DMS53 treated with DMSO at 0.1 percent for 48 hours (cell line): ENCODE measurements around the gene VAMP5.
"Not testable (repeated sequence)": the region's sequence is repeated elsewhere in the genome, so short reads cannot be mapped to it uniquely, and the experiment has no call there.

ENCODE experiments used
- DNase-seq: peaks from one replicate; lab custom pipeline; 2025; ENCODE audit not compliant: unreplicated experiment; lab: John Stamatoyannopoulos, UW

VAMP5 gene, protein sequence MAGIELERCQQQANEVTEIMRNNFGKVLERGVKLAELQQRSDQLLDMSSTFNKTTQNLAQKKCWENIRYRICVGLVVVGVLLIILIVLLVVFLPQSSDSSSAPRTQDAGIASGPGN

DNA sequence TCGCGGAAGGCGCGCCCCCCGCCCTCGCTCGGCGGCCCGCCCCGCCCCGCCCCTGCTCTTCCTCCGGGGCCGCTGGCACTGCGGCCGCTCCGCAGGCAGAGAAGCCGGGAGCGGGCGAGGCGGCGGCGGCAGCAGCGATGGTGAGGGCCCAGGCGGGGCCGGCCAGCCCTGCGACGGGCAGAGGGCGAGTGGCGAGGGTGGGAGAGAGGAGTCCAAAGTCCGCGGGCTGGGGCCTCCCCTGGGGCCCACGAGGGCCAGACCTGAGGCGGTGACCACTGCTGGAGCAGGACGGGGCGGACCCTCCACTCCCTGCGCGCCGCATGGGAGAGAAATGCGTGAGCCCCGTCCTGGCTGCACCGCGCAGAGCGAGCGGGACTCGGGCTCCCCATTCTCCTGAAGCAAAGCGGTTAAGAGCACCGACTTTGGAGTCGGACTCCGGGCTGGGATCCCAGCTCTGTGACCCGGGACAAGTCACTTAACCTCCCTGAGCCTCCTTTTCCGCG, at the start of gene VAMP5:
Gene VAMP5, plus strand, starts transcription at position 78 of the 503 bp plus-strand sequence. Its CDS starts 60 bp downstream, at position 138.
- no peak for DNase-seq

DNA sequence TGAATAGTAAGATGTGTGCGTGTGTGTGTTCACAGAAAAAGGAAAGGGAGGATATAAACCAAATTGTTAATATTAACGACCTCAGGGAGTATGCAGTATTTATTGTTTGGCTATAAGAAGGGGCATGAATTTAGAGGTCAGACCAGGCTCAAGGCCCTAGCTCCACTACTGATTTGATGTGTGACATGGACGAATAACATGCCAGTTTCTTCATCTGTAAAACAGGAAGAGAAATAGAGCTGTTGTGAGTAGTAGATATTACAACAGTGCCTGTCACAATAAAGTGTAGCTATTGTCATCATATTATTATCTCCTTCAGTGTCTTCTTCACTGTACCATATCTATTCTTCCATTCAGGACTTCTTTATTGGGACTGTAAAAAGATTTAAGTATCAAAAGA, 49.4 kb upstream of the VAMP5 start:
- no peak for DNase-seq

DNA sequence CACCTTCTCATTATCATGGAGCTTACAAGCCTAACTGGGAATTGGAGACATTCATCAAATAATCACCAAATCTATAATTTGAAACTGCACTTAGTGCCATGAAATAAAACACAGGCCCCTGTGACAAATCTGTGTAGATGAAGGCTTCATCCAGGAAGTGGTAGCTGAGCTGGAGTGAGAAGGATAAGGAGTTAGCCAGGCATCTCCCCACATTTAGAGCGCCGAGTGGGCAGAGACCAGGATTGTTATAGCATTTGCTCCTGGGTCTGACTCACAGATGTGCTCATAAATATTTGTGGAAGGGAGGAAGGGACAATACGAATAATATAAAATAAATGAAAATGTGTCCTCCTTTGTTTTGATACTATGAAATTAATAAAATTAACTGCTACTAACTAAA, 47.8 kb upstream of the VAMP5 start:
- no peak for DNase-seq

DNA sequence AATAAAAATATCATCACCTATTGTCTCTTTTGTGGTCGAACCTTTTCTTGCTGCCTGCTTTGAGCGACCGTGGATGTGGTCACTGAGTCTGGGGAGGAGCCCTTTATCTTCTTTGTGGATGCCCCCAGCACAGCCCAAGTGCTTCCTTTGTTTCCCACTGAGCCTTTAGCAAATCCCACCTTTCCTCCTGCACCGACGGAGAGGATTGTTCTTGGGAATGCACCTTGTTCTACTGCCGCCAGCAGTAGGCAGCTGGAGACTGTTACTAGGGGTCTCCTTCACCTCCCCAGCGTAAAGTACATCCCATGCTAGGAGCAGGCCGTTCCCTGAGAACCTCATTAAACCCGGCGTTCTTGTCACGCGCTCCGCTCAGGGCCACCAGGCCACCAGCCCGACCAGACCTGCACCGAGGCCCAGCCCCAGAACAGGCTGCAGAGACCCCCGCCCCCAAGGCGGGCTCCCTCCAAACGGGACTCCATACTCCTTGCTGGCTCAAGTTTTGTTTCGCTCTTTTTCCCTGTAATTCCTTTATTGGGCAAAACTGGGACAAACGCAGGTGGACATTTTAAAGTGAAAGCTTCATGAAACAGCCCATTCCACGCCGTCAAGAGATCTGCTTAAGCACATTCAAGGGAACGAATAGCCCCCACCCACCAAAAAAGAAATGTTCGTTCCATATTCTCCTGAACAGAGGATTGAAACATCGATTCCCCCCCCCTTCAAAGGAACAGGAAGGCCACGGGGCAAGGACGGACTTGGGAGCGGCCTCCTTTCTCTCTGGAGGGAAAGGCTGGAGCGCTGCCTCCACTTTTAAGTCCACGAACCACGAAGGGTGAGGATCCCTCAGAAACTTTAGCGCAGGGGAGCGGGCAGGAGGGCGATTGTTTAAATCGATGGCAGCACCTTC, 46.4 kb upstream of the VAMP5 start:
- DNase-seq = peak; percentile 71

DNA sequence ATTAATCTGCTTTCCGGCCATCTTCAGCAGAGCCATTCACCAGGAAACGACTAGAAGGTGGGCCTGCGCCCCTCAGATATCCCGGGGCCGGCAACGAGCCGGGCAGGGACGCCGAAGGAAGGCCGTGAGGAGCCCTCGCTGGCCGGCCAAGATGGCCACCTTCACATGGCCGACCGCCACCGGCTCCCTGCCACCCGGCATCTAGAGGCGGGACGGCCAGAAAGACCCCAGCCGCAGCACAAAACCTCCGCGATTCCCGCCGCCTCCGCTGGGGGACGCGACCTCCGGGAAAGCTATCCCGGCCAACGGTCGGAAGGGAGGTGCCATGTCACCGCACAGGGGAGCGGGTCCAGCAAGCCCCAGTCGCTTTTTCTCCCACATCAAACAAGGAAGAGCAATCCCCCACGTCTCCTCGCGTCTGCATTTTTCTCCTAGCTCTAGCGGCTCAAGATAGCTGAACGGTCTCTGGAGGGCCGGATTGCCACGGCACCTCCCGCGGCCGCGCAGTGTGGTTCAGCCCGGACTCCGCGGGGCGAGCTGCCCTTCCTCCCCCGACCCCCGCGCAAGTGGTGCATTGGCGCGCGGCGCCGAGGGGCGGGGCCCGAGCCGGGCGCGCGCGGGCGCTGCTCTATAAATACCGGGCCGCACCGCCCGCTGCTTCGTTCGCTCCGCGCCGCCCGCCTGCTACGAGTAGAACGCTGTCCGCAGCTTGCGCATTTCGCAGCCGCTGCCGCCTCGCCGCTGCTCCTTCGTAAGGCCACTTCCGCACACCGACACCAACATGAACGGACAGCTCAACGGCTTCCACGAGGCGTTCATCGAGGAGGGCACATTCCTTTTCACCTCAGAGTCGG, 45.5 kb upstream of the VAMP5 start, which contains the start of gene MAT2A:
Gene MAT2A, plus strand, starts transcription at position 662 of the 854 bp plus-strand sequence. Its CDS starts 120 bp downstream, at position 782.
- peak; percentile 95 for DNase-seq

DNA sequence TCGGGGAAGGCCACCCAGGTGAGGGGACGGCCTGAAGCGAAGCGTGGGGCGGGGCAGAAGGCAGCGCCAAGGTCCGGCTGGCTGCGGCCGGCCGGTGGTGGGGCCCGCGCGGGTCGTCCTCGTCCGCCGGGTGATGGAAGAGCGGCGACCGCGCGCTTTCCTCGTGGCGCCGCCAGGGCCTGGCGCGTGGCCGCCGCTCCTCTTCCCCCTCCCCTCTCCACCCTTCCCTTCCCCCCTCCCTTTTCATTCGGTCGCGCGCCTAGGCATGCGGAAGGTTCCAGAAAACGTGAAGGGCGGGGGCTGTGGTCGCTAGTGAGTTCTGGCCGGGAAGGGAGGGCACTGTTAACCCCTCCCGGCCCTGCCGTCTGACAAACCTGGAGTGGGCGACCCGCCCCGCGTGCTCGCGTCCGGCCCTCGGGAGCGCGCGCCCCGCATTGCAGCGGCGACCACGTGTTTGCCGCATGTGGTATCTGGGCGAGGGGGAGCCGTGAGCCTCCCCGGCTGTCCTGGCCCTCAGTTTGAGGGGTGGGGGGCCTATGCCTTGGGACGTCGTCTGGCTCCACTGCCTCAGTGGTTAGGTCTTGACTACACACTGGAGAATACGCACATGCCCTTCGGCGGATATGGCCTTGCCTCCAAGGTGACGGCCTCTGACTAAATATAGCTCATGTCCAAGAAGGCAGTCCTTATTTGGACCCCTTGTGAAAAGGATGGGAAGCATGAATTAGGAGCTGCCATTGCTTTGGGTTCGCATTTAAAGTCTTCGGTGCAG, 44.7 kb upstream of the VAMP5 start:
- no peak for DNase-seq

DNA sequence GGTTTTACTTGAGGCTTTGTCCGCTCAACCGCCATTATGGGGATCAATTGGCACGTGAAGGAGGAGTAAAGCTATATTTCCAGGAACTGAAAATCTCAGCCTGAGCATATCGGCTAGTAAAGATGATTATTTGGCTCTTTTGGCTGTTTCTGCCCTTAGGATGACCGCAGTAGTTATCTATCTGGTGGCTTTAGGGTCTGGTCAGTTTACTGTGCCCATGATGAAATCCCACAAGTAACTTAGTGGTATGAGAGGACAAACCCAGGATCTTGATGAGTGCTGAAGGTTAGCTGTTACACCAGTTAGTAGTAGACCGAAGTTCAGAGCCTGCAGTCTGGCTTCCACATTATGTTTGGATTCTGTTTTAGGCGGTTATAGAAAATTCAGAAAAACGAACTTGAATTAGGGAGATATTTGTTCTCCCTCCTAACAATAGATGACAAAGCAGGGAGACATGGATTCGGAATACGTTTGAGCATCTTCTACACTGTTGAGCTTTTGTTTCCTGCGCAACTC, 44.0 kb upstream of the VAMP5 start:
- DNase-seq = no peak

DNA sequence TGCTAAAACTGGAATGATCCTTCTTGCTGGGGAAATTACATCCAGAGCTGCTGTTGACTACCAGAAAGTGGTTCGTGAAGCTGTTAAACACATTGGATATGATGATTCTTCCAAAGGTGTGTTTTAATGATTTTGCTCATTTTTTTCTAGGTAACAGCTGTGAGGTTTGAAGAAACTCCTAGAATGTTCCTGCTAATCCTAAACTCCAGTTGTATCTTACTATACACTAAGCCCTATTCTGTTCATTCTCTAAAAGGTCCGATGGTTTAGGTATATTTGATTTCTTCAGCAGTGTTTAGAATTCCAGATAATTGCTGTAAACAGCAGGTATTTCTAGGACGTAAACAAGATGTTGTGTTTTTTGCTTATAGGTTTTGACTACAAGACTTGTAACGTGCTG, 43.0 kb upstream of the VAMP5 start:
- DNase-seq = no peak

DNA sequence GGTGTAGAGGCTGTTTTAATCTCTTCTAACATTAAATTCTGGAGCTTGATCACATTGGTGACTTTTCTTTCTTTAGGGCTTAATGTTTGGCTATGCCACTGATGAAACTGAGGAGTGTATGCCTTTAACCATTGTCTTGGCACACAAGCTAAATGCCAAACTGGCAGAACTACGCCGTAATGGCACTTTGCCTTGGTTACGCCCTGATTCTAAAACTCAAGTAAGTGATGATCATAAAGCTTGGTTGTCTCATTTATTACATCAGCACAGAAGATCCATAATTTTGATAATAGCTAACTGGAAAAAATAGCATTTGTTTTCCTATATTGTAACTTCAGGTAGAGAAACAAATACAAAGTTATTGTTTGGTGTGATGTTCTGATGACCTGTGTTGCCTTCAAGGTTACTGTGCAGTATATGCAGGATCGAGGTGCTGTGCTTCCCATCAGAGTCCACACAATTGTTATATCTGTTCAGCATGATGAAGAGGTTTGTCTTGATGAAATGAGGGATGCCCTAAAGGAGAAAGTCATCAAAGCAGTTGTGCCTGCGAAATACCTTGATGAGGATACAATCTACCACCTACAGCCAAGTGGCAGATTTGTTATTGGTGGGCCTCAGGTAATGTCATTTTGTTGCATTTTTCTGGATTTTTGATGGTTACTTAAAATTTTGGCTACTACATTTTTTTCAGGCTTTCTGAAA, 42.3 kb upstream of the VAMP5 start:
- DNase-seq = no peak

DNA sequence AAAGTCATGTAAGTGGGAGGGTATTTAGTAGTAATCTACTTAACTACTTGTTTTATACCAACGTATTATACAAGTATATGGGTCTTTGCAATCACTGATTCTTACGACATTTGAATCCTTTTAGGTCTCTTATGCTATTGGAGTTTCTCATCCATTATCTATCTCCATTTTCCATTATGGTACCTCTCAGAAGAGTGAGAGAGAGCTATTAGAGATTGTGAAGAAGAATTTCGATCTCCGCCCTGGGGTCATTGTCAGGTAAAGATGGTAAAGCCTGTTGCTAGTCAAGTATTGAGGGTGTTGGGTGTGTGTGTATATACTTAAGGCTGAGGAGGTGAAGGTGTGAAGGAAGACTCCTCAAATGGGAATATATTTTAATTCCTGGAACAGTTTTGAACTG, 41.5 kb upstream of the VAMP5 start:
- DNase-seq = no peak

DNA sequence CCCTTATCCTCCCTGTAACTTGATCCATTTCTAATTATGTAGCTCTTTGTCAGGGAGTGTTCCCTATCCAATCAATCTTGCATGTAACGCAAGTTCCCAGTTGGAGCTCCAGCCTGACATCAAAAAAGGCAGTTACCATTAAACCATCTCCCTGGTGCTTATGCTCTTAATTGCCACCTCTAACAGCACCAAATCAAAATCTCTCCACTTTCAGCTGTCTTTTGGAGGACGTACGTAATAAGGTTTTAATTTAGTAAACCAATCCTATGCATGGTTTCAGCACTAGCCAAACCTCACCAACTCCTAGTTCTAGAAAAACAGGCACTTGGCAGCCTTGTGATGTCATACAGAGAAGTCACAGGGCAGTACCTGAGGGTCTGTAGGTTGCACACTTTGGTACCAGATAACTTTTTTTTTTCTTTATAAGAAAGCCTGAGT, 40.0 kb upstream of the VAMP5 start:
- DNase-seq = not testable (repeated sequence)

DNA sequence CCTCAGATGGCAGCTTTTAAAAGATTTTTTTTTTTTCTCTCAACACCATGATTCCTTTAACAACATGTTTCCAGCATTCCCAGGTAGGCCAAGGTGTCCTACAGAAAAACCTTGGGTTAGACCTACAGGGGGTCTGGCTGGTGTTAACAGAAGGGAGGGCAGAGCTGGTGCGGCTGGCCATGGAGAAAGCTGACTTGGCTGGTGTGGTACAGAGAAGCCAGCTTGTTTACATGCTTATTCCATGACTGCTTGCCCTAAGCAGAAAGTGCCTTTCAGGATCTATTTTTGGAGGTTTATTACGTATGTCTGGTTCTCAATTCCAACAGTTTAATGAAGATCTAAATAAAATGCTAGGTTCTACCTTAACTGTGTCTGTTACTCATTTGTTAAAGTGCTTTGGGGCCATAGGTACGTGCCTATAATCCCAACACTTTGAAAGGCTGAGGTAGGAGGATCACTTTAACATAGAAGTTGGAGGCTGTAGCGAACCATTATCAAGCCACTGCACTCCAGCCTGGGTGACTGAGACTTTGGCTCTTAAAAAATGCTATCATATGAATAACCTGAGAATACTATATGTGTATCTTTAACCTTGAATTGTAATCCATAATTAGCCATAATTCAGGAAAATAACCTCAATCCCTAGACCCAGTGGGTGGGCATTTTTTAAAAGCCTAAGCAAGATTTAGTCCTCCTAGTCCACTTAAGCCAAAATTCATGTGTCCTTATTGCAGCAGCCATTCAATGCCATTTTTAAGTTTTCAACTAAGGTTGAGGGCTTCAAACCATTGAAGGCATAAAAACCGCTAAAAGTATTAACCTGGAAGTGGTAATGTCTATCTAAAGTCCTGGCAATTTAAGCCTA, 39.1 kb upstream of the VAMP5 start:
- not testable (repeated sequence) for DNase-seq

DNA sequence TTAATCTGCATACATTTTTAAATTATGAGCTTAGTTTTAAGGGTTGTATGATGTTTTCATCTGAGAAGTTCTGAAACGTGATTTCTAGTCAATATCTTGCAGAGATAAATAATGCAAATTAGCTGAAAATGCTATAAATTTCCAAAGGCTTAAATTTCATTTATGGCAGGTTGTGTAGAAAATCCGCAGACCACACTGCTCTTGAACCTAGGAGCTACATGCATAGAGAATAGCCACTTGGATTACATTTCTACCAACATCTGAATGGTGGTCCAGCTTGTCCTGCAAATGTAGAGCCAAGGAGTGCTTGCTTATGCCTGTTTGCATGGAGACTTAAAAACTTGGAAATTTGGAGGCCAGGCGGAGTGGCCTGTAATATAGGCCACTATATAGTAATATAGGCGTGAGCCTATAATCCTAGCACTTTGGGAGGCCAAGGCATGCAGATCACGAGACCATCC, 38.4 kb upstream of the VAMP5 start:
- no peak for DNase-seq

DNA sequence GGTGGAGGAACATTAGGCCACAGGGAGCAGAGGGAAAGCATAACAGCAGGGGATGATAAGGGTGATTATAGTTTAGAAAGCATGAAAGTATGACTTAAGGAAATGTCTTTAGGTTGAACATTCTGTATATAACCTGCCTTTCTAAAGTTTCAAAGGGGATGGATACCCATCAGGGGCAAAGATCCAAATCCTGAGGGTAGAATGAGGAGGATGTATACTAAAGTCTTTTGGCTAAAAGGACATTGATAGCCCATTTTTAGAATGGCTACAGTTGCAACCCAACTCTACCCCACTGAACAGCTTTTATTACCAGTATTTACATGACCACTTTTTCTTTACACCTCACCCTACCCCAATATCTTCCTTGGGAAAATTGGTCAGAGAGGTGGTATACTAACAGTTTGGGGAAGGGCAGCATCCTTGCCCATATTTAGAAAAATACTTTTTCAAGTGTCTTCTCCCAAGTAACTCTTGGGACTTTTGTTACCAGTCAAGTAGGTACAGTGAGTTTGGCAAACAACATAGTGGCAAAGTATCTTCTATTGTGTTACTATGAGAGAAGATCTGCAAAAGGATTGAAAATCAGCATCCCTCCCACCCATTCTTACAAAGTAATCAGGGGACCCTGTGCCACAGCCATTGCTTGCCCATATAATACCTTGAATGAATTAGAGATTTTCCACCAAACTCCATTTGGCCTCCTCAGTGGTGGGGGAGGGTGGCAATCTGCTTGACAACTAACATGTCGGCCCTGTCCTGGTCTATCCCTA, 37.0 kb upstream of the VAMP5 start:
- DNase-seq = no peak

DNA sequence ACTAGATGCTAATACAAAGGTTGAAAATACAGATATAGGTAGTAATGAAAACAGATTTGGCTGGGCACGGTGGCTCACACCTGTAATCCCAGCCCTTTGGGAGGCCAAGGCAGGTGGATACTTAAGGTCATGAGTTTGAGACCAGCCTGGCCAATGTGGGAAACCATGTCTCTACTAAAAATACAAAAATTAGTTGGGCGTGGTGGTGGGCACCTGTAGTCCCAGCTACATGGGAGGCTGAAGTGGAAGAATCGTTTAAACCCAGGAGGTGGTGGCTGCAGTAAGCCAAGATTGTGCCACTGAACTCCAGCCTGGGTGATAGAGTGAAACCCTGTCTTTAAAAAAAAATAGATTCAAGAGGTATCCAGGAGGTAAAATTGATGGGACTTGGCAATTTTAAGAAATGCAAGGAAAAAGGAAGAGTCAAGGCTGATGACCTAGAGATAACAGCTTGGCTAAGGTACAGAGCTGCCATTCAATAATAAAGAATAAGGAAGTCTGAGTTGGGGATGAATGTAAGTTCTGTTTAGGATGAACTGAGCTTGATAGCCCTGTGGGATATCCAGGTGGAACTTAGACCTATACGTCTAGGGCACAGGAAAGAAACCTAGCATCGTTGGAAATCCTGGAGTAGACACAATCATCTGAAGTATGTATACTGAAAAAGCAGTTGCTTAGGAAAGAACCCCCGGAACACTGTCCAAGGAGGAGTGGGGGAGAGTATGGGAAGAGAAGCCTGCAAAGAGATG, 36.2 kb upstream of the VAMP5 start:
- DNase-seq = no peak

DNA sequence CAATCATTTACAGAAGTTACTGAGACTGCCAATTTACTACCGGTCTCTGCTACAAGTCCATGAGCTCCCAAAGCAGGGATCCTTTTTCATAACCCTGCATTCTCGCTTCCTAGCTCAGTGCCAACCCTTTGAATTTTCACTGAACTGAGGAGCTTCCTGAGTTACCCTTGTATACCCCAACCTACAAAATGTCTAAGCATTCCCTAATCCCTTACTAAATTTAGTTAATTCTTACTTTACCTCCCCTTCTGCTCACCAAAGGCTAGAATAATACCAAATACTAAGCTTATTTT, 35.7 kb upstream of the VAMP5 start:
- DNase-seq = no peak

DNA sequence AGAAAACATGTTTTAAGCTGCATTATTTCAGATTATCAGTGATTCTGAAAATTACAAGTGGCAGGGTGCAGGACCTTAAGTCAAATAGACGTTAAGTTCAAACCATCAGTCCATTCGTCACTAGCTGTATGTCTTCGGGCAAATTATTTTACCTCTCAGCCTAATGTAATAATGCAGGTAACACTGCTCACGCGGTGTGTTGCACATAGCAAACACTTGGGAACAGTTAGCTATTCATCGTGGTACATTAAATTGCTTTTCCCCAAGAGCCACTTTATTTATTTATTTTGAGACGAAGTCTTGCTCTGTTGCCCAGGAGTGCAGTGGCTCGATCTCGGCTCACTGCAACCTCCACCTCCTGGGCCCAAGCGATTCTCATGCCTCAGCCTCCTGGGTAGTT, 35.1 kb upstream of the VAMP5 start:
- no peak for DNase-seq
